Neural progenitor cell (in vitro differentiated cells): ENCODE measurements around the gene SMG1. TPM values are rescaled to one million over a fixed set of nuclear protein-coding genes. Genes with fewer than 3 reads are reported as not detected.

Experiments used
- DNase-seq: peaks from one replicate; pipeline ENCODE4 v3.0.0-alpha.2; 2016; ENCODE audit warnings: low spot score
- H2AFZ ChIP-seq: fragments of 200-600 bp; sonication (generic); replicated peaks from 2 replicates; pipeline ENCODE4 v1.6.1; 2016; ENCODE audit warnings: antibody characterized with exemption
- H3F3A ChIP-seq: fragments of 200-600 bp; sonication (generic); 2 replicates; pipeline ENCODE4 v1.6.1; 2016; ENCODE audit warnings: antibody characterized with exemption, low read depth
- H3K27ac ChIP-seq: fragments of 200-600 bp; sonication (generic); 2 replicates; pipeline ENCODE4 v1.5.1; 2016; ENCODE audit warnings: mild to moderate bottlenecking
- H3K27me3 ChIP-seq: fragments of 200-600 bp; sonication (generic); 2 replicates; pipeline ENCODE4 v1.6.1; 2016; ENCODE audit warnings: mild to moderate bottlenecking, moderate library complexity
- H3K36me3 ChIP-seq: fragments of 200-600 bp; sonication (generic); 2 replicates; pipeline ENCODE4 v1.5.1; 2016
- H3K4me1 ChIP-seq: fragments of 200-600 bp; sonication (generic); 2 replicates; pipeline ENCODE4 v1.6.1; 2016; ENCODE audit warnings: mixed run types
- H3K4me2 ChIP-seq: fragments of 200-600 bp; sonication (generic); 2 replicates; pipeline ENCODE4 v1.6.1; 2016
- H3K4me3 ChIP-seq: fragments of 200-600 bp; sonication (generic); 2 replicates; pipeline ENCODE4 v1.5.1; 2016
- H3K79me2 ChIP-seq: fragments of 200-600 bp; sonication (generic); 2 replicates; pipeline ENCODE4 v1.6.1; 2016; ENCODE audit warnings: low read depth
- H3K9ac ChIP-seq: fragments of 200-600 bp; sonication (generic); 2 replicates; pipeline ENCODE4 v1.6.1; 2016
- H3K9me3 ChIP-seq: fragments of 200-600 bp; sonication (generic); 2 replicates; pipeline ENCODE4 v1.5.1; 2016; ENCODE audit warnings: low read depth
- H4K20me1 ChIP-seq: fragments of 200-600 bp; sonication (generic); 2 replicates; pipeline ENCODE4 v1.6.1; 2016; ENCODE audit warnings: low read depth
- H3K27ac Mint-ChIP-seq: 3 replicates; pipeline ENCODE4 v1.8.0; 2021; ENCODE audit warnings: mixed read lengths
- H3K27me3 Mint-ChIP-seq: 2 replicates; pipeline ENCODE4 v1.8.0; 2022; ENCODE audit warnings: low read depth, mild to moderate bottlenecking, inconsistent platforms, moderate library complexity, mixed read lengths; ENCODE audit not compliant: insufficient read depth
- H3K36me3 Mint-ChIP-seq: 3 replicates; pipeline ENCODE4 v1.8.0; 2021; ENCODE audit warnings: mixed read lengths
- H3K4me1 Mint-ChIP-seq: 3 replicates; pipeline ENCODE4 v1.8.0; 2021; ENCODE audit warnings: mixed read lengths
- H3K4me3 Mint-ChIP-seq: 3 replicates; pipeline ENCODE4 v1.8.0; 2021; ENCODE audit warnings: mild to moderate bottlenecking, moderate library complexity, mixed read lengths
- H3K9me3 Mint-ChIP-seq: 3 replicates; pipeline ENCODE4 v1.8.0; 2020; ENCODE audit warnings: mixed read lengths
- CTCF ChIP-seq: fragments of 200-600 bp; sonication (generic); IDR thresholded peaks from 2 replicates; pipeline ENCODE4 v1.5.1; 2017; ENCODE audit warnings: antibody characterized with exemption, mild to moderate bottlenecking
- EZH2 ChIP-seq: fragments of 200-600 bp; sonication (generic); IDR thresholded peaks from 2 replicates; pipeline ENCODE4 v1.6.1; 2017; ENCODE audit warnings: antibody characterized with exemption, mild to moderate bottlenecking, moderate library complexity
- EZH2phosphoT487 ChIP-seq: fragments of 200-600 bp; sonication (generic); IDR thresholded peaks from 2 replicates; pipeline ENCODE4 v1.6.1; 2017; ENCODE audit warnings: antibody characterized with exemption
- total RNA-seq: library from RNA; depleted of rRNA; stranded (reverse); fragments of >200 nt; gene quantifications from 2 replicates; pipeline ENCODE4 v1.2.3, GENCODE V29; 2015; ENCODE audit warnings: low replicate concordance

SMG1 gene
- total RNA-seq, 1 donor from 2014 or later: 69.7 TPM

- H3K27me3 ChIP-seq: no peaks in the 10 kb centered on the region
- H3K27ac ChIP-seq: no peak overlapping the region
- TF ChIP-seq EZH2 (no peak), CTCF (no peak), EZH2phosphoT487 (no peak)
- no peak for DNase-seq
- Mint-ChIP-seq H3K9me3 (no peaks in the 10 kb centered on the region), H3K27ac (no peak overlapping the region), H3K27me3 (peaks cover 6% of the 10 kb centered on the region), H3K4me1 (peaks cover 34% of the 10 kb centered on the region), H3K36me3 (peaks cover 22% of the 10 kb centered on the region), H3K4me3 (no peak overlapping the region)
- peaks cover 60% of the 10 kb centered on the region for H4K20me1 ChIP-seq
- peaks cover 83% of the 10 kb centered on the region for H3K79me2 ChIP-seq
- H2AFZ ChIP-seq: no peak overlapping the region
- no peaks in the 10 kb centered on the region for H3K9me3 ChIP-seq
- H3K4me3 ChIP-seq: peak overlapping the region; percentile 78
- peaks cover 25% of the 10 kb centered on the region for H3K4me1 ChIP-seq
- peak overlapping the region; percentile 92 for H3K4me2 ChIP-seq
- H3K36me3 ChIP-seq: peaks cover 37% of the 10 kb centered on the region
- H3K9ac ChIP-seq: no peak overlapping the region
- H3F3A ChIP-seq: peaks cover 51% of the 10 kb centered on the region
Measured at GRCh38 chr16:18797746-18798145, 128.5 kb downstream of the SMG1 start.

- Histone ChIP-seq H3K4me2 (no peak overlapping the region), H3K27ac (no peak overlapping the region), H3K9me3 (no peaks in the 10 kb centered on the region), H3K36me3 (peaks cover 42% of the 10 kb centered on the region), H3K4me1 (peaks cover 25% of the 10 kb centered on the region), H3K9ac (no peak overlapping the region), H3F3A (peaks cover 56% of the 10 kb centered on the region), H3K4me3 (no peak overlapping the region), H4K20me1 (peaks cover 60% of the 10 kb centered on the region), H2AFZ (no peak overlapping the region), H3K79me2 (peaks cover 78% of the 10 kb centered on the region), H3K27me3 (no peaks in the 10 kb centered on the region)
- Mint-ChIP-seq H3K27ac (no peak overlapping the region), H3K4me3 (no peak overlapping the region), H3K9me3 (no peaks in the 10 kb centered on the region), H3K27me3 (peaks cover 5% of the 10 kb centered on the region), H3K4me1 (peaks cover 27% of the 10 kb centered on the region), H3K36me3 (peaks cover 28% of the 10 kb centered on the region)
- TF ChIP-seq CTCF (no peak), EZH2phosphoT487 (no peak), EZH2 (no peak)
- DNase-seq: no peak
Measured at GRCh38 chr16:18796377-18796776, 129.8 kb downstream of the SMG1 start.

- Histone ChIP-seq H3K27me3 (no peaks in the 10 kb centered on the region), H3K27ac (peak overlapping the region; percentile 1), H3K79me2 (peaks cover 68% of the 10 kb centered on the region), H3F3A (peaks cover 84% of the 10 kb centered on the region), H2AFZ (no peak overlapping the region), H3K4me2 (no peak overlapping the region), H3K4me3 (no peak overlapping the region), H3K4me1 (peaks cover 16% of the 10 kb centered on the region), H3K9me3 (no peaks in the 10 kb centered on the region), H3K9ac (no peak overlapping the region), H3K36me3 (peaks cover 45% of the 10 kb centered on the region), H4K20me1 (peaks cover 49% of the 10 kb centered on the region)
- Mint-ChIP-seq H3K27ac (no peak overlapping the region), H3K4me3 (no peak overlapping the region), H3K27me3 (no peaks in the 10 kb centered on the region), H3K36me3 (peaks cover 42% of the 10 kb centered on the region), H3K4me1 (peaks cover 26% of the 10 kb centered on the region), H3K9me3 (no peaks in the 10 kb centered on the region)
- TF ChIP-seq EZH2: no peak
- TF ChIP-seq CTCF: no peak
- TF ChIP-seq EZH2phosphoT487: no peak
- no peak for DNase-seq
Measured at GRCh38 chr16:18792836-18793433, 133.3 kb downstream of the SMG1 start.
